Lower leg skin (tissue), 4 donors: ENCODE data around the gene PHTF1. TPM values are rescaled to one million over a fixed set of nuclear protein-coding genes. Genes with fewer than 3 reads are reported as not detected.
"Not testable (repeated sequence)": the region's sequence is repeated elsewhere in the genome, so short reads cannot be mapped to it uniquely, and the experiment has no call there.

ENCODE experiments used
- DNase-seq, 2 donors: peaks; one replicate each; pipeline ENCODE4 v3.0.0-alpha.2; 2019; ENCODE audit warnings: low spot score in 2 of 2
- H3K4me3 ChIP-seq: fragments of 200-600 bp; sonication (generic); 2 replicates; pipeline ENCODE4 v1.5.1; 2017; ENCODE audit warnings: mild to moderate bottlenecking, low read depth; ENCODE audit not compliant: poor library complexity, severe bottlenecking
- CTCF ChIP-seq, 3 donors: fragments of 450-650 bp; IDR thresholded peaks; one replicate each; pipeline ENCODE4 v1.5.1; 2016; ENCODE audit warnings: antibody characterized with exemption in 3 of 3, mild to moderate bottlenecking in 3 of 3, moderate library complexity in 2 of 3
- POLR2A ChIP-seq, 2 donors: fragments of 450-650 bp; IDR thresholded peaks; one replicate each; pipeline ENCODE4 v1.6.1; 2016 to 2017; ENCODE audit warnings: antibody characterized with exemption in 2 of 2, mild to moderate bottlenecking in 1 of 2, moderate library complexity in 1 of 2
- WGBS, 2 donors: methylation state at CpG; one replicate each; pipeline ENCODE4 v1.1.5; 2018; 5-methylcytosine and 5-hydroxymethylcytosine counted together
- intact Hi-C: fragments of 100-400 bp; cut with DNase I; formaldehyde crosslinking; loops from one replicate; pipeline ENCODE4 v1.15.0; 2023; ENCODE audit warnings: low total_unique reads
- total RNA-seq, 4 donors: library from RNA; depleted of rRNA; stranded (reverse); fragments of >200 nt; gene quantifications; one replicate each; pipeline ENCODE4 v1.1.0, GENCODE V29; 2016

Gene PHTF1
- total RNA-seq, 4 donors from 2014 or later, result 0.65 to 4.8 (median 2.0) TPM

GRCh38 chr1:113734357-113735055, 24.8 kb downstream of the PHTF1 start:
- no peak for DNase-seq
- H3K4me3 ChIP-seq, result no peak overlapping the region
- 91 to 98% methylated on average over 2 of the region's 2 CpGs for WGBS, 2 donors
- TF ChIP-seq POLR2A (IDR thresholded peaks at IDR 0.05) (no peak), CTCF (IDR thresholded peaks at IDR 0.05) (no peak)
- intact Hi-C loops, result no loop called here

- WGBS, 2 donors, result 89 to 92% methylated on average over 5 of the region's 5 CpGs
- H3K4me3 ChIP-seq, result no peak overlapping the region
- DNase-seq, result no peak
- intact Hi-C loops, result no loop called here
- TF ChIP-seq POLR2A (IDR thresholded peaks at IDR 0.05), result no peak
- no peak for TF ChIP-seq CTCF (IDR thresholded peaks at IDR 0.05)
Measured at GRCh38 chr1:113732802-113733201, 26.5 kb downstream of the PHTF1 start.

GRCh38 chr1:113721010-113721409, 38.3 kb downstream of the PHTF1 start:
- intact Hi-C loops, result no loop called here
- TF ChIP-seq POLR2A (IDR thresholded peaks at IDR 0.05) (no peak), CTCF (IDR thresholded peaks at IDR 0.05) (no peak)
- H3K4me3 ChIP-seq, result no peak overlapping the region
- DNase-seq, result no peak
- 95 to 98% methylated on average over 2 of the region's 2 CpGs for WGBS, 2 donors

GRCh38 chr1:113718621-113719020, 40.7 kb downstream of the PHTF1 start:
- WGBS, 2 donors, result 97 to 98% methylated on average over 5 of the region's 5 CpGs
- H3K4me3 ChIP-seq, intact Hi-C loops, DNase-seq: not testable (repeated sequence)

- intact Hi-C loops, DNase-seq, H3K4me3 ChIP-seq: not testable (repeated sequence)
- WGBS, 2 donors, result 97% methylated on average over 6 of the region's 6 CpGs
Measured at GRCh38 chr1:113717506-113717905, 41.8 kb downstream of the PHTF1 start.

- TF ChIP-seq POLR2A (IDR thresholded peaks at IDR 0.05) (no peak), CTCF (IDR thresholded peaks at IDR 0.05) (no peak)
- intact Hi-C loops, result no loop called here
- no peak for DNase-seq
- 95 to 96% methylated on average over 3 of the region's 3 CpGs for WGBS, 2 donors
- H3K4me3 ChIP-seq, result no peak overlapping the region
Measured at GRCh38 chr1:113714606-113715269, 44.5 kb downstream of the PHTF1 start.

- TF ChIP-seq POLR2A (IDR thresholded peaks at IDR 0.05) (no peak), CTCF (IDR thresholded peaks at IDR 0.05) (no peak)
- H3K4me3 ChIP-seq, result no peak overlapping the region
- no peak for DNase-seq
- intact Hi-C loops, result no loop called here
- 91% methylated on average over 3 of the region's 3 CpGs for WGBS, 2 donors
Measured at GRCh38 chr1:113701429-113701828, 57.9 kb downstream of the PHTF1 start.
